ENCODE results near the gene ZNF407.

GRCh38 chr18:75088622-75089211 lies 491.0 kb downstream of the ZNF407 start:
- TF ChIP-seq, protein P1, sequence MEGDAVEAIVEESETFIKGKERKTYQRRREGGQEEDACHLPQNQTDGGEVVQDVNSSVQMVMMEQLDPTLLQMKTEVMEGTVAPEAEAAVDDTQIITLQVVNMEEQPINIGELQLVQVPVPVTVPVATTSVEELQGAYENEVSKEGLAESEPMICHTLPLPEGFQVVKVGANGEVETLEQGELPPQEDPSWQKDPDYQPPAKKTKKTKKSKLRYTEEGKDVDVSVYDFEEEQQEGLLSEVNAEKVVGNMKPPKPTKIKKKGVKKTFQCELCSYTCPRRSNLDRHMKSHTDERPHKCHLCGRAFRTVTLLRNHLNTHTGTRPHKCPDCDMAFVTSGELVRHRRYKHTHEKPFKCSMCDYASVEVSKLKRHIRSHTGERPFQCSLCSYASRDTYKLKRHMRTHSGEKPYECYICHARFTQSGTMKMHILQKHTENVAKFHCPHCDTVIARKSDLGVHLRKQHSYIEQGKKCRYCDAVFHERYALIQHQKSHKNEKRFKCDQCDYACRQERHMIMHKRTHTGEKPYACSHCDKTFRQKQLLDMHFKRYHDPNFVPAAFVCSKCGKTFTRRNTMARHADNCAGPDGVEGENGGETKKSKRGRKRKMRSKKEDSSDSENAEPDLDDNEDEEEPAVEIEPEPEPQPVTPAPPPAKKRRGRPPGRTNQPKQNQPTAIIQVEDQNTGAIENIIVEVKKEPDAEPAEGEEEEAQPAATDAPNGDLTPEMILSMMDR (IDR thresholded peaks at IDR 0.05), result no peak
- TF ChIP-seq EZH2 (IDR thresholded peaks at IDR 0.05), result no peak

All from neural progenitor cell (in vitro differentiated cells).